ENCODE data around the gene PEG3. TPM values are rescaled to one million over a fixed set of nuclear protein-coding genes. Genes with fewer than 3 reads are reported as not detected.
A peak's percentile ranks its signal among the peaks of the same experiment; 100 is the strongest.

Gene PEG3
- total and polyA plus RNA-seq, 2 of the 13 experiments (the other 11 are each of a cell fraction or from before 2014, with no cell fraction given) = 217 to 394 TPM

- TF ChIP-seq, protein P1, sequence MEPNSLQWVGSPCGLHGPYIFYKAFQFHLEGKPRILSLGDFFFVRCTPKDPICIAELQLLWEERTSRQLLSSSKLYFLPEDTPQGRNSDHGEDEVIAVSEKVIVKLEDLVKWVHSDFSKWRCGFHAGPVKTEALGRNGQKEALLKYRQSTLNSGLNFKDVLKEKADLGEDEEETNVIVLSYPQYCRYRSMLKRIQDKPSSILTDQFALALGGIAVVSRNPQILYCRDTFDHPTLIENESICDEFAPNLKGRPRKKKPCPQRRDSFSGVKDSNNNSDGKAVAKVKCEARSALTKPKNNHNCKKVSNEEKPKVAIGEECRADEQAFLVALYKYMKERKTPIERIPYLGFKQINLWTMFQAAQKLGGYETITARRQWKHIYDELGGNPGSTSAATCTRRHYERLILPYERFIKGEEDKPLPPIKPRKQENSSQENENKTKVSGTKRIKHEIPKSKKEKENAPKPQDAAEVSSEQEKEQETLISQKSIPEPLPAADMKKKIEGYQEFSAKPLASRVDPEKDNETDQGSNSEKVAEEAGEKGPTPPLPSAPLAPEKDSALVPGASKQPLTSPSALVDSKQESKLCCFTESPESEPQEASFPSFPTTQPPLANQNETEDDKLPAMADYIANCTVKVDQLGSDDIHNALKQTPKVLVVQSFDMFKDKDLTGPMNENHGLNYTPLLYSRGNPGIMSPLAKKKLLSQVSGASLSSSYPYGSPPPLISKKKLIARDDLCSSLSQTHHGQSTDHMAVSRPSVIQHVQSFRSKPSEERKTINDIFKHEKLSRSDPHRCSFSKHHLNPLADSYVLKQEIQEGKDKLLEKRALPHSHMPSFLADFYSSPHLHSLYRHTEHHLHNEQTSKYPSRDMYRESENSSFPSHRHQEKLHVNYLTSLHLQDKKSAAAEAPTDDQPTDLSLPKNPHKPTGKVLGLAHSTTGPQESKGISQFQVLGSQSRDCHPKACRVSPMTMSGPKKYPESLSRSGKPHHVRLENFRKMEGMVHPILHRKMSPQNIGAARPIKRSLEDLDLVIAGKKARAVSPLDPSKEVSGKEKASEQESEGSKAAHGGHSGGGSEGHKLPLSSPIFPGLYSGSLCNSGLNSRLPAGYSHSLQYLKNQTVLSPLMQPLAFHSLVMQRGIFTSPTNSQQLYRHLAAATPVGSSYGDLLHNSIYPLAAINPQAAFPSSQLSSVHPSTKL (CRISPR knock-in tag; IDR thresholded peaks at IDR 0.05) = peak; percentile 83
- TF ChIP-seq ZFX (CRISPR knock-in tag; IDR thresholded peaks at IDR 0.05; ENCODE audit: low read depth) (peak; percentile 36), ZNF251 (CRISPR knock-in tag; IDR thresholded peaks at IDR 0.05) (no peak), SRY (CRISPR knock-in tag; IDR thresholded peaks at IDR 0.05) (no peak), AHDC1 (CRISPR knock-in tag; IDR thresholded peaks at IDR 0.05; ENCODE audit: borderline replicate concordance) (peak; percentile 48; the same call in 1 of the 2 replicates), HNF4A (CRISPR knock-in tag; IDR thresholded peaks at IDR 0.05) (peak; percentile 70), FIP1L1 (IDR thresholded peaks at IDR 0.05; ENCODE audit: borderline replicate concordance, insufficient read depth, low read depth, low read length) (no peak), RCOR2 (CRISPR knock-in tag; IDR thresholded peaks at IDR 0.05) (no peak; the same call in 1 of the 2 replicates), NFIC (IDR thresholded peaks at IDR 0.05; ENCODE audit: low read length) (peak; percentile 72), ZNF235 (CRISPR knock-in tag; IDR thresholded peaks at IDR 0.05; ENCODE audit: borderline replicate concordance) (no peak), KDM5B (CRISPR knock-in tag; IDR thresholded peaks at IDR 0.05; ENCODE audit: borderline replicate concordance) (0 out of 2 replicates have a peak, but pooled peaks have one; percentile 10), ZNF572 (CRISPR knock-in tag; IDR thresholded peaks at IDR 0.05) (no peak), JUN (CRISPR knock-in tag; IDR thresholded peaks at IDR 0.05) (no peak), PPARG (CRISPR knock-in tag; conservative IDR thresholded peaks at IDR 0.05) (peak; percentile 46; the same call in 1 of the 2 replicates), RXRA (CRISPR knock-in tag; IDR thresholded peaks at IDR 0.05) (peak; percentile 79; the same call in 1 of the 2 replicates)
- TF ChIP-seq, protein P2, sequence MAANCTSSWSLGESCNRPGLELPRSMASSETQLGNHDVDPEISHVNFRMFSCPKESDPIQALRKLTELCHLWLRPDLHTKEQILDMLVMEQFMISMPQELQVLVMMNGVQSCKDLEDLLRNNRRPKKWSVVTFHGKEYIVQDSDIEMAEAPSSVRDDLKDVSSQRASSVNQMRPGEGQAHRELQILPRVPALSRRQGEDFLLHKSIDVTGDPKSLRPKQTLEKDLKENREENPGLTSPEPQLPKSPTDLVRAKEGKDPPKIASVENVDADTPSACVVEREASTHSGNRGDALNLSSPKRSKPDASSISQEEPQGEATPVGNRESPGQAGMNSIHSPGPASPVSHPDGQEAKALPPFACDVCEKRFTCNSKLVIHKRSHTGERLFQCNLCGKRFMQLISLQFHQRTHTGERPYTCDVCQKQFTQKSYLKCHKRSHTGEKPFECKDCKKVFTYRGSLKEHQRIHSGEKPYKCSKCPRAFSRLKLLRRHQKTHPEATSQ (CRISPR knock-in tag; IDR thresholded peaks at IDR 0.05; ENCODE audit: borderline replicate concordance) = 0 out of 2 replicates have a peak, but pooled peaks have one; percentile 64
These were observed 44.9 kb upstream of the PEG3 start (continued) for GRCh38 chr19:56885173-56885985.

Measured in HepG2 (cell line).